GM18498 (cell line): ENCODE measurements around the gene ZHX3.

Source experiments
- ATAC-seq: cut with Tn5 transposase; IDR thresholded peaks from one replicate; pipeline ENCODE4 v1.9.1; 2021; ENCODE audit warnings: mild to moderate bottlenecking, moderate library complexity; ENCODE audit not compliant: unreplicated experiment

The ZHX3 gene

DNA sequence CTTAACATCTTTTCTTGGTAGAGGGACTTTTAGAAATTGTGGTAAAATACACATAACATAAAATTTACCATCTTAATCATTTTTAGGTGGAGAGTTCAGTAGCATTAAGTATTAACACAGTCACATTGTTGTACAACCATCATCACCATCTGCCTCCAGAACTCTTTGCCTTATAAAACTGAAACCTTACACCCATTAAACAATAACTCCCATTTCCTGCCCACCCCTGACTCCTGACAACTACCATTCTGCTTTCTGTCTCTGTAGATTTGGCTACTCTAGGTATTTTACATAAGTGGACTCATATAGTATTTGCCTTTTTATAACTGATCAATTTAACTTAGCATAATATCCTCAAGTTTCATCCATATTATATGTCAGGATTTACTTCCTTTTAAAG is 88.7 kb downstream of the ZHX3 start:
- ATAC-seq, result peak; percentile 52

DNA sequence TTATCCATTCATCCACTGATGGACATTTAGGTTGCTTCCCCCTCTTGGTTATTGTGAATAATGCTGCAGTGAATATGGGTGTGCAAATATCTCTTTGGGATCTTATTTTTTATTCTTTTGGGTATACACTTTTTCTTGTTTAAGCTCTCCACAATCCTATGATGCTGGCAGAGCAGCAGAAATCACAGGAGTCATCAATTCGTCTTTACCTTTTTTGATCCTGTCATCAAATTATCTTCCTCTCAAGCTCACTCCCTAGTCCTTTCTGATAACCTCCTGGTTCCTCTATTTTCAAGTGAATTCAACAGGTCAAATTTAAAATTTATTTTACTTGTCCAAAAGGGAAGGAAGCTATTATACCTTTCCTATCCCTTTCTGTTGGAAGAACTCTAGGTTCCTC is 91.1 kb downstream of the ZHX3 start:
- ATAC-seq, result no peak

DNA sequence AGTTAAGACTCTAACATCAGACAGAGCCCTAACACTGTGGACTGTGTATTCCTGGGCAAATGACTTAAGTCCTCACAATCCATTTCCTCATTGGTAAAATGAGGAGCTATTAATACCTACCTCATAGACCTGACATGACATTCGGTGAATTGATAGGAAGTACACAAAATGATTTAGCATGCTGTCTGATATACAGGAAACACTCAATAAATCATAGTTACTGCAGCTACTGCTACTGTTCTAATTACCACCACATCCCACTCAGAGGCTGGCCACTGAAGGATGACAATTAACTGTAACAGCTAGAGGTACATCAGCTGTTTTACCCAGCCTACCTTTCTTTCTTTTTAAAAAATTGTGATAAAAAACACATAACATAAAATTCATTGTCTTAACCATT is 92.4 kb downstream of the ZHX3 start:
- ATAC-seq, result no peak

DNA sequence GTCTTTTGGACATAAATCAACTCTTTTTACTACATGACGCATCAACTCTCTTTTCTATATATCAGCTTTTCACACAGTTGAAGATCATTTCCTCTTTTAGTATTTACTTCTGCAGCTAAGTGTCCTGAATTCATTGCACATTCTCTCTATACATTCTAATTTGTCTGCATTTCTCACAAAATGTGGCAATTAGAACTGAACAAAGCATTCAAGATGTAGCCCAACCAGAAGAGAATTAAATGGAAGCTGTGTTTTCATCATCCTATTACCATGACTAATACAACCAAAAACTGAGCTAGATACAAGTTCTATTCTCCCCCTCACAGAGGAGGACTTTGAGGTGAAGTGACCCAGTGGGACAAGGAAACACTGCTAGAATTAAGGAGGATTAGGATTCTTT is 93.2 kb downstream of the ZHX3 start:
- no peak for ATAC-seq

DNA sequence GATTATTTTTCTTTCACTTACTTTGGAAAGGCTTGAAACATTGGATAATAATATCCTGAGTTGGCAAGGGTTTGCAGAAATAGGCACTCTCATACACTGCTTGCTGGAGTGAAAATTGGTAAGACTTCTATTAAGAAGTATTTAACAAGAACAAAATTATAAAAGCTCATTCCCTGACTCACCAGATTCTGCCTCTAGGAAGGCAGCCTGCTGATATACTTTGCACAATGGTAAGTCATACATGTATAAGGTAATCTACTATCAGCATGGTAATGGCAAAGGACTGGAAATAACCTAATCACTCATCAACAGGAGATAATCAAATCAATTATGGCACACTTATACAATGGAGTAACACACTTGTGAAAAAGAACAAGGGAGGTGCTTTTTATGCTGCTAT is 94.4 kb downstream of the ZHX3 start:
- no peak for ATAC-seq

DNA sequence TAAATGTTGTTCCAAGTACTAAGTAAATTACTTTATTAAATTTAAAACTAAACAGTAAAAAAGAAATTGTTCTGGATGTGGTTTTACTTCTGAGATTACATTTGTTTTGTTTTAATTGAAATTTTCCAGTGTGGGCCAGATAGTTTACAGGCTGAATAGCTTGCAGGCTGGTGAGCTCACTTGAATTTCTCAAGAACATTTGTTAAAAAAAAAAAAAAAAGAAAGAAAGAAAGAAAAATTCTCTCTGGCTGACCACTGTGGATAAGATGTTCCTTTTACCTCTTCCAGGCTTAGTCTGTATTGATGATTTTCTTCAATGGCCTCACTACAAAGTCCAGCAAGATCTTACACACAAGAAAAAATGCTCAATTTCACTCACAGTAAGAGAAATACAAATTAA is 94.8 kb downstream of the ZHX3 start:
- ATAC-seq, result no peak

DNA sequence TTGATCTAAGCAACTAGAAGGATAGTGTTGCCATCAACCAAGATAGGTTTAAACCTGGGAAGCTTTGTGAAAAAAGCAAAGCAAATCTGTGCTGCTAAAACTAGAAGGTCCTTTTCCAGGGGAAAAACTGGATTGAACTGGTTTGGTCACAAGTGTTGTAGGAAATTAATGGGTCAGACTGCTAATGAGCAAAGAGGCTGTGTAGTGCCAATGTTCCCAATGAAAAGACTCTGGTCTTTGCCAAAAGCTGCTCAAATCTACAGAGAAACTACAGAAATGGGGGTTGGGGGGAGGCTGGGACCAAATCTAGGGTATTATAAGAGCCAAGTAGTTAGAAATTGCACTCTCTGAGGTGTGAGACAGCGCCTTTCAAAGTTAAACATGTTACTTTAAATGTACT is 95.2 kb downstream of the ZHX3 start:
- ATAC-seq, result no peak

DNA sequence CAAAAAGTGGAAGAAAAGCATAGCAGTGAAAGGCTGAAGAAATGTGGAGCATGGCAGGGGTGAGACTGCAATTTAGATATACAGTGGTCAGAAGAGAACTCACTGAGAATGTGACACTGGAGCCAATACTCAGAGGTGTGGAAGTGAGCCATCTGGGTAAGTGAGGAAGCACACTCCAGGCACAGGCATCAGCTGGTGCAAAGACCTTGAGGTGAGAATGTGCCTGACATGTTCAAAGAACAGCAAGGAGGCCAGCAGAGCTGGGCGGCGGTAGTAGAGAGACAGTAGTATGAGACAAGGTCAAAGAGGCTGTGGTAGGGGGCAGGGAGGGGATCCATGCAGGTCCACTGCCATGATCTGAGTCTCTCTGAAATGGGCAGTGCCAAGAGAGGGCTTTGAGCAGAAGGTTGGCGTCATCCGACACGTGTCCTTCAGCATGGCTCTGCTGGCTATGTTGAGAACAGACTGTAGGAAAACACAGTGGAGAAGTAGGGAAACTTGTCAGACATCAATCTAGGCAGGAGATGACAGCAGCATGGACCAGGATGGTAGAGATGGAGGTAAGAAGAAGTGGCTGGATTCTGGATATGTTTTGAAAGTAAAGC is 95.8 kb downstream of the ZHX3 start:
- no peak for ATAC-seq

DNA sequence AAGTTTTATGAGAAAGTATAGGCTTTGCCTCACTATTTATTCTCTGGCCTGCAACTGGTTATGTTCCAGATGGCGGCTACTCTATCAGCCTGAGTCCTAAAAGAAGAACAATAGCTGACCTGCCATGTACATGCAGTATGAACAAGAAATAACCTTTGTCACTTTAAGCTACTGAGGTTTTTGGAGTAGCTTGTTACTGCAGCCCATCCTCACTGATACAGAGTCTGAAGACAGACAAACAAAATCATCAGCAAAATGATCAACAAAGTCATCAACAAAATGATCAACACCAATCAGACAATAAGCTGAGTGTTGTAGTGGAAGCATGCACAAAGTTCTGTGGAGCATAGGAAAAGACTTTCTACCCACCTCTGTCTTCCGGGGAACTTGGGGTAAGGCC is 97.7 kb downstream of the ZHX3 start:
- no peak for ATAC-seq

DNA sequence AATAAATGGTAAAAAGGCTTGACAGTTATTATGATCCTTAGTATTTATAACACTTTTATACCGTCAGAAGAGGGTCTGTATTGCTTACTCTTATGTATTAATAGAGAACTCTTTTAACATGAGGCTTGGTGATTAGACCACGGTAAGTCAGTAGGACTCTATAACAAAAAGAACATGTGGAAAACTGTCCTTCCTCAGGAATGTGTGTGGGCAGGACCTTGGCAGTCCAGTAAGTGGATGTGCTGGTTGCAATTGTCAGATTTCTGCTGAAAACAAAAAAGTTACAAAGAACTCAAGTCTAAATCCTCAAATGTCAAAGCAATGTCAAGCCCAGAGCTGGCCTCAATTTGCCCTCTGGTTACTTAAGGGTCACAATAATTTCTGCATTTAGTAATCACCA is 99.1 kb downstream of the ZHX3 start:
- no peak for ATAC-seq

DNA sequence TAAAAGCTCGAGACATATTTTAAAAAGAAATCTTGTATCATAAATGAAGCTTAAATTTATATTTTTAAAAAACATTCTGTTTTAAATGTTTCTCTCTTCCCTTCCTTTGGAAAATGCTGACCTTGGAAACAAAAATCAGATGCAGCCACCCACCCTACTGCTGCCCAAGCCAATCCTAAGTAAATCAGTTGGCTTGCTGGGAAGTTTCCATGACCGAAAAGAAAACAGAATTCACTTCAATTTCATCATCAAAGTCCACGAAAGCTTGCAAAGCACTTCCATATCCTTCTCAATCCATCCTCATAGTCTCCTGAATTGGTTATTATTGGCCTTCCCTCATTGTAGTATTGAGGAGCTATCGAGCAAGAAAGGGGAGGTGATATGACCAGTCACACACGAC is 100.1 kb downstream of the ZHX3 start:
- no peak for ATAC-seq

DNA sequence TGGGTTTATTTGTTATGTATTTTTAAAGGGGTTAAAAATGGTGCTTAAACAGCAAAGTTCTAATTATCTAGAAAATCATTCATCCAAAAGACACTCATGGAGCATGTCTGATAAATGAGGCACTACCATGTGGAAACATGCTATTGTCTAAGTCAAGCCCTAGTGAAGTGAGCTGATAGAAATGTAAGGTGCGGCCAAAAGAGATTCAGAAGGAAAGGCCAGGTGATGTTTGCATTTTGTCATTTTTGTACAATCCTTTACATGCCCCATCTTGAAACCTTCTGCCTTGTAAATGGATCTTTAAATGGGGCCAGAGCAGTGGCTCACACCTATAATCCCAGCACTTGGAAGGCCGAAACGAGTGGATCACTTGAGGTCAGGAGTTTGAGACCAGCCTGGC is 102.9 kb downstream of the ZHX3 start:
- no peak for ATAC-seq

DNA sequence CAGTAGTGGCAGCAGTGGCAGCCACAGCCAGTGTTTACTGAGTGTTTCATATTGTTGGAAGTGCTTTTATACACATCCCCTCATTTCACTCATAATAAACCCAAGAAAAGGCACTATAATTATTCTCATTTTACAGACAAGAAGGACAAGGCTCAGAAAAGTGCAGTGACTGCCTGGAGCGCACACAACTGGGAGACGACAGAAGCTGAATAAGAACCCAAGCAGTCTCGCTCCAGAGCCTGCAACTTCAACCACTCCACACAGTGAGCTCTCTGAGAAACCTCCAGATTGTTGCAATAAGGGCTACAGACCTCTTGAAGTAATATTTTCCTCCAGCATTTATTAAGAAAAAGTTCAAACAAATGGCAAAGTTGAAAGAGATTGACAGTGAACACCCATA is 103.3 kb downstream of the ZHX3 start:
- ATAC-seq, result no peak

DNA sequence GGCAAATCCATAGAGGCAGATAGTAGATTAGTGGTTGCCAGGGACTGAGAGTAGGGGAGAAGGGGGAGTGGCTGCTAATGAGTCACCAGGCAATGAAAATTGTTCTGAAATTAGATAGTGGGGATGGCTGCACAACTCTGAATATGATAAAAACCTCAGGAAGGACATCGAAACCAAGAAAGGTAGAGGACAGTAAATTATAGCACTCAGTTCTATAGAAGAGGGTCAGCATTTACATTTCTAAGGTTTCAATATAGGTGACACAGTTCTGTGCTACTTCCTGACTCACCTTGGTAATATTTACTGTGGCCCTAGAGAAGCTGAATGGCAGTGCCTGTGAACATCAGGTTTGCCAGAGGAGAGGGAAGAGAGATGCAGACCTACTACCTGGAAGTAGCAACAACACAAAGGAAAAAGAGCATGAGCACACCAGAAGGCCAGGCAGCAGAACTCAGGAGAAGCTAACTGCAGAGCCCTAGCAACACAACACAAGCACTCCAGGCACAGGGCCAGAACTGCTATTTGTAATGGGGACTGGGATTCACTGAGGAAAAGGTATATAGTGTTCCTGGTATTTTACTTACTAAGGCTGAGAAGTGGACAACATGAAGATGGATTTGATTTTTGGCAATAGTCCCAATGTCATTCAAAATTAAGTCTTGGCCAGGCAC is 104.2 kb downstream of the ZHX3 start:
- no peak for ATAC-seq

DNA sequence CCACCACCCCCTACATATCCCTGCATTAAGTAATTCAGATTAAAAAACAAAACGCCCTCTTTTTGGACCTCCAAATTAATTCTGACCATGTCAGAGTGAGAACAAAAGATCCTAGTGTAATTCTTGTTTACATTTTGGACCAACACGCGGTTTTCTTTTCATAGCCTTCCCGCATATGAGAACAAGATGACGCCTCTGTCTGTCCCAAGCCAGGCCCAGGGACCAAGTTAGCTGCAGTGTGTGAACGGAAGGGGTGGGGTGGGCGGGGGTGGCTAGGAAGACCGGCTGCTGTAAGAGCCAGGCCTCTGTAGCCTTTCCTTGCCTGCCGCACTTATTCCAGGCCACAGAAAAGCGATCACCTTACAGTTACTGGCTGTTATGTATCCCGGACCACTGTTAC is 112.2 kb downstream of the ZHX3 start:
- no peak for ATAC-seq

DNA sequence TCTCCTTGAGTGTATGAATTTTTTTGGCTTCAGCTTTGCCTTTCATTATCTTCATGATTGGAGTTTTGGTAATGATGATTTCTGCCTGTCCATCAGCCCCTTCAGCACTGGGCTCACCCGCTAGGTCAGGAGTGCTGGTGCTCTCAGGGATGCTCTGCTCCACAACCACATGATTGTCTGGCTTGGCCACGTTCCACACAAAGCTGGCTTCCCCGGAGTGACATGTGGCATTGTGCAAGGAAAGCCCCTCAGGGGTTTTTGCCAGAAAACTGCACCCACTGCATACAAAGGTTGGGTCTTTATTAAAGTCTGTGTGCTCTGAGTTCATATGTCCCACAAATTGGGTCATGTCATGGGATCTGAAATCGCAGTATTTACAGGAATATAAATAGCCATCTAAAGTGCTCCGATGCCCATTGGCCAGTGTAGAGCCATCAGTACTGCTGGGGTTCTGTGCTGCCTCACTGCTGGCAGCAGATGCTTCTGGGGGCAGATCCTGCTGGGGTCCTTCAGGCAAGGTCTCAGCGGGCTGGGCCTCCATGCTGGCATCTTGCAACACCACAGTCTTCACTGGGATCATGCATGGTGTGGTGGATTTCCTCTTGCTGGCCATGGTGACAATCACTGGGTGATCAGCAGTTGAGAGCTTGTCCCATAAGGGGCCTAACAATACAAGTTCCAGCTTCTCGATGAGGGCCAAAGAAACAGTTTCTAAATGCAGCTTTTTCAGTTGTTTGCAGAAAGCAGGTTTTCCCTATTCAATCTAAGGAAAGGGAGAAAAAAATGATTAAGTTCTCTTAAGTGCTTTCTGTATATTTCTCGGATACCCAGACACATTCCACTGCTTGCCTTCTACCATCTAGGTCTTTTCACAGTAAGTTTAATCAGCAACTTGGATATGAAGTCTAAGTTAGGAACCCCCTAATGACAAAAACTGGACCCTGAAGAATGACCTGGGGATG is 112.9 kb downstream of the ZHX3 start:
- no peak for ATAC-seq

DNA sequence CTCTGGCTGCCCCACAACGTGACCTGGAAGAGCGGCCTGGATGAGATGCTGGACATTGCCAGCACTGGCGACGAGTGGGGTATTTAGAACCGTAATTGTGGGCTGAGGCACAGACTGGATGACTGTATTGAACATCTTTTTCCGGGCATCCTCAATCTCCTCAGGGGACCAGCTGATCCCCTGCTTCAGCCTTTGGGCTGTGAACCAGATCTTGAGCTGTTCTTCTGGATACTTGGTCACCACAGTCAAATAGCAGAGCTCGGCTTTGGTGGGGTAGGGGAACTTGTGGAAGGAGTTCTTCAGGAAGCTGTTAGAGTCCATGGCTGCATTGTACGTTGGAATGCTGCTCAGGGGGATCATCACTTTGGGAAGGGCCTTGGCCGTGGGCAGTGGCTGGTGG is 113.9 kb downstream of the ZHX3 start:
- ATAC-seq, result no peak

DNA sequence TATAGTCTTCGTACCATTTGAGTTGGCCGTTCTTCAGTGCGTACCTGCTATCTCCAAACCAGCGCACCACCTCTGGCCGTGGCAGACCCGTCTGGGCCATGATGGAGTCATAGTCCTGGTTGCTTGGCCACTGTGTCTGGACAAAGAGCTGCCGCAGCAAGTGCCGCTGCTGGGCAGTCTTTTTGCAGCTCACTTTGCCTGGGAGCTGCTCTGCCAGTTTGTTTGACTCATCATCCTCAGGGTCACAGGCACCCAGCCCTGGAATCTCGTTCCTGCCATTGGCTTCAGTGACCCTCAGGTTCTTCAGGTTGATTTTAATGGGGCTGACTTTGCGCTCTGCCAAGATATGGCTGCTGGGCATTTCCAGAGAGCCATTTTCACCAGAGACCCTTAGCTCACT is 115.1 kb downstream of the ZHX3 start:
- no peak for ATAC-seq

DNA sequence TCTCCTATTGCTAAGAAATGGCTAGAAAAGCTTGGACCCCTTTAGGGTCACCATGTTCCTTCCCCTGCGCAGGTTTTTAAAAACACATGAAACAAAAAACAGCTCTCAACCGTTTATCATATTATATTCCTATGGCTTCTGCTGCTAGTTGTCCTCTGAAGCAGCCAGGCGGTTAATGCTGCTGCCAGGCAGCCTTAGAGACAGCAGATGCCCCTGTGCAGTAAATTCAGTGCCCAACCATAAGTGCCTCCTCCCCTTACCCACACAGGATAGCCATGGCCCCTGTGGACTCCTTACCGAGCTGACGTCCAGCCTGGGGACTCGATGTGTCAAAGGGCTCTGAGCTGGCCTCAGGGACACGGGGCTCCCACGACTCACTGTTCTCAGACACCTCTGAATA is 115.8 kb downstream of the ZHX3 start:
- ATAC-seq, result no peak

DNA sequence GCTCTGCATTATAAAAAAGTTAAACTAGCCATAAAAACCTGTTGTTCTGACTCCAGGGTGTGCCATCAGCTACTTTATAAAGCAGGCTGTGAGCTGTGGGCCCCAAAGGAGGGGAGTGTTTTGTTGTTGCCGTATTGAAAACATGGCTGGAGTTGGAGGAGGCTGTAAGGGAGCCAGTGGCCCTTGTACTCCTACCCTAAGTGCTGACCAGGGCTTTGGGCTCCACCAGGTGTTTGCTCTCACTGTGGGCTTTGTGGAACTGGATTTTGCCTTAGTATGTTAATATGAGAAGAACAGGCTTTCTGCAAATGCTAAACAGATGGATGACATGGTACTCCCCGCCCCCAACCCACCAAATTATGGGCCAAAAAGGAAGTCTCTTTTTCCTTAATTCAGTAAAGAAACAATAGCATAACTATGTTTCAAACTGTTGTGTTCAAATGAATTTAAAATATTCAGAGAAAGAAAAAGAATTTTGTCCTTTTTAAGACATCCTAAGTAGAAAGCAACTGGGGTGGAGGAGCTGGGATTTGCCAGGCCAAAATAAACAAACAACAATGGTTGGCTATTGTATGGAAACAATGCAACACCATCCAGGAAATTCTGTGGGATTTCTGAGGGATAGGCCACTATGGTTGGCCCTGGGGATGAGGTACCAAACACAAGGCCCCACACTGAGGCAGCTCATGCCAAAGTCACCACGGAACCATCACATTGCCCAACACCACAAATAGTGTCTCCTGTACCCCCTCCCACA is 116.9 kb downstream of the ZHX3 start:
- no peak for ATAC-seq

DNA sequence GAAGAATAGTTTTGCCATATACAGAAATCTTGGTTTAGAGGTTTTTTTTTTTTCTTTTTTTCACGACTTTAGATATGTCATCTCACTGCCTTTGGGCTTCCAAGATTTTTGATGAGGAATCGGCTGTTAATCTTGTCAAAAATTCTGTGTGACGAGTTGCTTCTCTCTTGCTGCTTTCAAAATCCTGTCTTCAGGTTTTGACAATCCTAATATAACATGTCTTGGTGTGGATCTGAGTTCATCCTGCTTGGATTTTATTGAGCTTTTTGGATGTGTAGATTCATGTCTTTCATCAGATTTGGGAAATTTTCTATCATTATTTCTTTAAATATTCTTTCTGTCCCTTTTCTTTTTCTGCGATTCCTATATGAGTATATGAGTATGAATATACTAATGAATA is 119.1 kb downstream of the ZHX3 start:
- ATAC-seq, result no peak
